HG03460 (cell line): ENCODE results near the gene ACVR1B.

Experiments used
- ATAC-seq: cut with Tn5 transposase; IDR thresholded peaks from one replicate; pipeline ENCODE4 v1.9.1; 2021; ENCODE audit not compliant: unreplicated experiment

Gene ACVR1B

GRCh38 chr12:52020539-52021336 is 69.2 kb downstream of the ACVR1B start:
- ATAC-seq, result peak; percentile 38

GRCh38 chr12:52022841-52023181 is 71.3 kb downstream of the ACVR1B start:
- ATAC-seq, result no peak

GRCh38 chr12:52023182-52023975 is 71.9 kb downstream of the ACVR1B start:
- ATAC-seq, result no peak

GRCh38 chr12:52023976-52024688 is 72.6 kb downstream of the ACVR1B start:
- no peak for ATAC-seq

GRCh38 chr12:52024845-52025230 is 73.3 kb downstream of the ACVR1B start:
- no peak for ATAC-seq

- no peak for ATAC-seq
Measured at GRCh38 chr12:52026263-52026662, 74.8 kb downstream of the ACVR1B start.

- no peak for ATAC-seq
Measured at GRCh38 chr12:52027085-52027843, 75.8 kb downstream of the ACVR1B start.

GRCh38 chr12:52029685-52030084 is 78.2 kb downstream of the ACVR1B start:
- no peak for ATAC-seq

- no peak for ATAC-seq
Measured at GRCh38 chr12:52032446-52032803, 80.9 kb downstream of the ACVR1B start.

GRCh38 chr12:52032804-52033445 is 81.4 kb downstream of the ACVR1B start:
- ATAC-seq, result peak; percentile 92

- ATAC-seq, result no peak
Measured at GRCh38 chr12:52033446-52034140, 82.1 kb downstream of the ACVR1B start.

GRCh38 chr12:52035190-52035589 is 83.7 kb downstream of the ACVR1B start:
- no peak for ATAC-seq

GRCh38 chr12:52035926-52036325 is 84.4 kb downstream of the ACVR1B start:
- ATAC-seq, result no peak

- no peak for ATAC-seq
Measured at GRCh38 chr12:52036587-52037171, 85.2 kb downstream of the ACVR1B start.

- no peak for ATAC-seq
Measured at GRCh38 chr12:52037248-52037861, 85.9 kb downstream of the ACVR1B start.

- ATAC-seq, result no peak
Measured at GRCh38 chr12:52038447-52038846, 86.9 kb downstream of the ACVR1B start.

GRCh38 chr12:52041035-52041434 is 89.5 kb downstream of the ACVR1B start:
- ATAC-seq, result no peak

- ATAC-seq, result no peak
Measured at GRCh38 chr12:52041695-52042123, 90.2 kb downstream of the ACVR1B start.

- ATAC-seq, result no peak
Measured at GRCh38 chr12:52042706-52043385, 91.3 kb downstream of the ACVR1B start.
